Measurements from ENCODE around the gene AP3S1. TPM values are rescaled to one million over a fixed set of nuclear protein-coding genes. Genes with fewer than 3 reads are reported as not detected.
A peak's percentile ranks its signal among the peaks of the same experiment; 100 is the strongest.

Gene AP3S1
- total RNA-seq: 57.3 TPM
- long read RNA-seq, transcript AP3S1-201 (6 exons, 1,730 nt): major isoform, 44 of 57 reads
- long read RNA-seq, partial matches to known transcripts: 1 of 57 reads
- long read RNA-seq, other reads (novel, unspliced or antisense): 11 of 57 reads

GRCh38 chr5:115841382-115842088 lies at the start of gene AP3S1, which contains the start of gene ATG12:
Gene AP3S1, plus strand, starts transcription at chr5:115841935. Its CDS starts 103 bp downstream, at chr5:115842038.
Gene ATG12, minus strand, starts transcription at chr5:115841565. Its CDS starts 13 bp downstream, at chr5:115841552.
- DNase-seq: peak; percentile 90
- Histone ChIP-seq H3K9me3 (replicated peaks) (no peaks in the 10 kb centered on the region), H3K4me1 (peaks cover 79% of the 10 kb centered on the region), H3K27me3 (ENCODE audit: low read depth) (no peaks in the 10 kb centered on the region), H3K4me3 (peak within 1 kb of the TSS; percentile 89), H3K27ac (replicated peaks) (peak within 1 kb of the TSS; percentile 97), H3K36me3 (peaks cover 10% of the 10 kb centered on the region)
- intact Hi-C loops (cut with micrococcal nuclease): no loop called here
- TF ChIP-seq, protein P1, sequence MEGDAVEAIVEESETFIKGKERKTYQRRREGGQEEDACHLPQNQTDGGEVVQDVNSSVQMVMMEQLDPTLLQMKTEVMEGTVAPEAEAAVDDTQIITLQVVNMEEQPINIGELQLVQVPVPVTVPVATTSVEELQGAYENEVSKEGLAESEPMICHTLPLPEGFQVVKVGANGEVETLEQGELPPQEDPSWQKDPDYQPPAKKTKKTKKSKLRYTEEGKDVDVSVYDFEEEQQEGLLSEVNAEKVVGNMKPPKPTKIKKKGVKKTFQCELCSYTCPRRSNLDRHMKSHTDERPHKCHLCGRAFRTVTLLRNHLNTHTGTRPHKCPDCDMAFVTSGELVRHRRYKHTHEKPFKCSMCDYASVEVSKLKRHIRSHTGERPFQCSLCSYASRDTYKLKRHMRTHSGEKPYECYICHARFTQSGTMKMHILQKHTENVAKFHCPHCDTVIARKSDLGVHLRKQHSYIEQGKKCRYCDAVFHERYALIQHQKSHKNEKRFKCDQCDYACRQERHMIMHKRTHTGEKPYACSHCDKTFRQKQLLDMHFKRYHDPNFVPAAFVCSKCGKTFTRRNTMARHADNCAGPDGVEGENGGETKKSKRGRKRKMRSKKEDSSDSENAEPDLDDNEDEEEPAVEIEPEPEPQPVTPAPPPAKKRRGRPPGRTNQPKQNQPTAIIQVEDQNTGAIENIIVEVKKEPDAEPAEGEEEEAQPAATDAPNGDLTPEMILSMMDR (IDR thresholded peaks at IDR 0.05; ENCODE audit: borderline replicate concordance): no peak

DNA sequence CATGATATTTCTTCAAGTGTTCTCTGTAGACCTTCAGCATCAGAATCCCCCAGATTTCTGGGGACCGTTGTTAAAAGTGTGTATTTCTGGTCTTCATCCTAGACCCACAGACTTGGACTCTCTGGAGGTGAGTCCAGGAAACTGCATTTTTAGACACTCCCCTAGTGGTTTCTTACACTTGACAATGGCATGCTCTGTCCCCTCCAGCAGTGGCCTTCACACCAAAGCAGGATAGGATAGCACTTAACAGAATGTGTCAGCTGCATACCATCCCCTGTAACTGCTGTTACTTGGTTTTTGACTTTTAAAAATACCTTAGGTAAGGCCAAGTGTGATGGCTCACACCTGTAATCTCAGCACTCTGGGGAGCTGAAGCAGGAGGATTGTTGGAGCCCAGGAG lies 46.0 kb upstream of the AP3S1 start:
- Histone ChIP-seq H3K27me3 (ENCODE audit: low read depth) (peaks cover 6% of the 10 kb centered on the region), H3K27ac (replicated peaks) (no peak overlapping the region), H3K9me3 (replicated peaks) (no peaks in the 10 kb centered on the region), H3K36me3 (no peaks in the 10 kb centered on the region), H3K4me3 (no peak overlapping the region), H3K4me1 (no peaks in the 10 kb centered on the region)
- TF ChIP-seq, protein P1 (IDR thresholded peaks at IDR 0.05; ENCODE audit: borderline replicate concordance): no peak
- DNase-seq: no peak
- intact Hi-C loops (cut with micrococcal nuclease): no loop called here

- Histone ChIP-seq H3K4me1 (no peaks in the 10 kb centered on the region), H3K4me3 (no peak overlapping the region), H3K27ac (replicated peaks) (no peak overlapping the region), H3K27me3 (ENCODE audit: low read depth) (peaks cover under 1% of the 10 kb centered on the region), H3K36me3 (no peaks in the 10 kb centered on the region), H3K9me3 (replicated peaks) (no peaks in the 10 kb centered on the region)
- DNase-seq: no peak
- TF ChIP-seq, protein P1 (IDR thresholded peaks at IDR 0.05; ENCODE audit: borderline replicate concordance): no peak
- intact Hi-C loops (cut with micrococcal nuclease): no loop called here
These were observed 45.1 kb upstream of the AP3S1 start for GRCh38 chr5:115796656-115797055.

GRCh38 chr5:115798252-115798651 lies 43.5 kb upstream of the AP3S1 start:
- intact Hi-C loops (cut with micrococcal nuclease): no loop called here
- no peaks in the 10 kb centered on the region for H3K27me3 ChIP-seq (ENCODE audit: low read depth)
- H3K4me1 ChIP-seq: no peaks in the 10 kb centered on the region
- no peak overlapping the region for H3K4me3 ChIP-seq
- DNase-seq: no peak
- H3K27ac ChIP-seq (replicated peaks): no peak overlapping the region
- TF ChIP-seq, protein P1 (IDR thresholded peaks at IDR 0.05; ENCODE audit: borderline replicate concordance): no peak
- no peaks in the 10 kb centered on the region for H3K9me3 ChIP-seq (replicated peaks)
- no peaks in the 10 kb centered on the region for H3K36me3 ChIP-seq

DNA sequence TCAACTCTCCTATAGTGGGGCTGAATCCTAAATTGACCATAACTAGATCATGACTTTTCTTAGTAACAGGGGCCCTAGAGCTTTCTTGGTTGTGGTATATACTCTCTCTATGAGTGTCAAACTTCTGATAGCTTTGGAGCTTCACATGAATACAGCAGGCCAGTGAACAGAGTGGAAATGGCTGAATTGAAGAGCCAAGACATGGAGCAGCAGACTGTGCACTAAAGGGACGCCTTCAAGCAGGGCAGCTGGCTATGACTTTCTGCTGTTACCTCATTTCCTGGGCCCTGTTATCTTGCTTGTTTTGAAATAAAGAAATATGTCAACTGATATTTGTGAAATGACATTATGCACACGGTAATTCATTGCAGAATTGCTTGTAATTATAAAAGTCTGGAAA lies 41.6 kb upstream of the AP3S1 start:
- H3K27me3 ChIP-seq (ENCODE audit: low read depth): no peaks in the 10 kb centered on the region
- no peak overlapping the region for H3K4me3 ChIP-seq
- no peaks in the 10 kb centered on the region for H3K4me1 ChIP-seq
- TF ChIP-seq, protein P1 (IDR thresholded peaks at IDR 0.05; ENCODE audit: borderline replicate concordance): no peak
- H3K9me3 ChIP-seq (replicated peaks): no peaks in the 10 kb centered on the region
- intact Hi-C loops (cut with micrococcal nuclease): no loop called here
- H3K27ac ChIP-seq (replicated peaks): no peak overlapping the region
- no peak for DNase-seq
- H3K36me3 ChIP-seq: no peaks in the 10 kb centered on the region
